HEK293T (cell line): ENCODE data around the gene AP2S1.
A peak's percentile ranks its signal among the peaks of the same experiment; 100 is the strongest.
"Not testable (repeated sequence)": the region's sequence is repeated elsewhere in the genome, so short reads cannot be mapped to it uniquely, and the experiment has no call there.

Source experiments
- CTCF ChIA-PET: fragments of 350-600 bp; formaldehyde crosslinking; extraction: SDS; loops from one replicate; lab custom pipeline; 2021; ENCODE audit warnings: antibody characterized with exemption, inconsistent platforms; lab: Yijun Ruan, JAX
- POLR2A ChIA-PET: fragments of 350-600 bp; formaldehyde crosslinking; extraction: SDS; loops from one replicate; lab custom pipeline; 2020; ENCODE audit warnings: antibody characterized with exemption, inconsistent platforms; lab: Yijun Ruan, JAX
- DNase-seq: peaks from one replicate; pipeline ENCODE4 v3.0.0; 2012; ENCODE audit warnings: mixed read lengths; ENCODE audit errors: extremely low spot score
- ARNT ChIP-seq: fragments of 450-650 bp; IDR thresholded peaks from 2 replicates; pipeline ENCODE4 v1.6.1; 2017; ENCODE audit warnings: mild to moderate bottlenecking
- BHLHE40 ChIP-seq: fragments of 450-650 bp; IDR thresholded peaks from 2 replicates; pipeline ENCODE4 v1.6.1; 2016; ENCODE audit warnings: mild to moderate bottlenecking, moderate library complexity, borderline replicate concordance
- CTBP1 ChIP-seq: fragments of 450-650 bp; IDR thresholded peaks from 2 replicates; pipeline ENCODE4 v1.6.1; 2016; ENCODE audit warnings: borderline replicate concordance
- ELF4 ChIP-seq: fragments of 450-650 bp; IDR thresholded peaks from 2 replicates; pipeline ENCODE4 v1.6.1; 2017; ENCODE audit warnings: antibody characterized with exemption
- FOXA1 ChIP-seq: fragments of 450-650 bp; IDR thresholded peaks from 2 replicates; pipeline ENCODE4 v1.6.1; 2016; ENCODE audit warnings: mild to moderate bottlenecking
- FOXK2 ChIP-seq: fragments of 450-650 bp; IDR thresholded peaks from 2 replicates; pipeline ENCODE4 v1.6.1; 2016; ENCODE audit warnings: mild to moderate bottlenecking
- FOXM1 ChIP-seq: fragments of 450-650 bp; IDR thresholded peaks from 2 replicates; pipeline ENCODE4 v1.6.1; 2017; ENCODE audit warnings: mild to moderate bottlenecking, borderline replicate concordance
- HDGF ChIP-seq: fragments of 450-650 bp; IDR thresholded peaks from 2 replicates; pipeline ENCODE4 v1.6.1; 2017; ENCODE audit warnings: antibody characterized with exemption, borderline replicate concordance
- L3MBTL2 ChIP-seq: fragments of 450-650 bp; conservative IDR thresholded peaks from 2 replicates; pipeline ENCODE4 v1.6.1; 2016; ENCODE audit warnings: mild to moderate bottlenecking
- LEF1 ChIP-seq: fragments of 450-650 bp; IDR thresholded peaks from 2 replicates; pipeline ENCODE4 v1.6.1; 2017; ENCODE audit warnings: mild to moderate bottlenecking, borderline replicate concordance
- NFRKB ChIP-seq: fragments of 450-650 bp; IDR thresholded peaks from 2 replicates; pipeline ENCODE4 v1.6.1; 2016; ENCODE audit warnings: mild to moderate bottlenecking, moderate library complexity
- PKNOX1 ChIP-seq: fragments of 450-650 bp; IDR thresholded peaks from 2 replicates; pipeline ENCODE4 v1.6.1; 2016
- SP1 ChIP-seq: fragments of 450-650 bp; IDR thresholded peaks from 2 replicates; pipeline ENCODE4 v1.6.1; 2017
- SUZ12 ChIP-seq: fragments of 450-650 bp; IDR thresholded peaks from 2 replicates; pipeline ENCODE4 v1.6.1; 2016; ENCODE audit warnings: mild to moderate bottlenecking
- TARDBP ChIP-seq: fragments of 450-650 bp; IDR thresholded peaks from 2 replicates; pipeline ENCODE4 v1.6.1; 2016
- ZNF384 ChIP-seq: fragments of 450-650 bp; IDR thresholded peaks from 2 replicates; pipeline ENCODE4 v1.6.1; 2016

Gene AP2S1

DNA sequence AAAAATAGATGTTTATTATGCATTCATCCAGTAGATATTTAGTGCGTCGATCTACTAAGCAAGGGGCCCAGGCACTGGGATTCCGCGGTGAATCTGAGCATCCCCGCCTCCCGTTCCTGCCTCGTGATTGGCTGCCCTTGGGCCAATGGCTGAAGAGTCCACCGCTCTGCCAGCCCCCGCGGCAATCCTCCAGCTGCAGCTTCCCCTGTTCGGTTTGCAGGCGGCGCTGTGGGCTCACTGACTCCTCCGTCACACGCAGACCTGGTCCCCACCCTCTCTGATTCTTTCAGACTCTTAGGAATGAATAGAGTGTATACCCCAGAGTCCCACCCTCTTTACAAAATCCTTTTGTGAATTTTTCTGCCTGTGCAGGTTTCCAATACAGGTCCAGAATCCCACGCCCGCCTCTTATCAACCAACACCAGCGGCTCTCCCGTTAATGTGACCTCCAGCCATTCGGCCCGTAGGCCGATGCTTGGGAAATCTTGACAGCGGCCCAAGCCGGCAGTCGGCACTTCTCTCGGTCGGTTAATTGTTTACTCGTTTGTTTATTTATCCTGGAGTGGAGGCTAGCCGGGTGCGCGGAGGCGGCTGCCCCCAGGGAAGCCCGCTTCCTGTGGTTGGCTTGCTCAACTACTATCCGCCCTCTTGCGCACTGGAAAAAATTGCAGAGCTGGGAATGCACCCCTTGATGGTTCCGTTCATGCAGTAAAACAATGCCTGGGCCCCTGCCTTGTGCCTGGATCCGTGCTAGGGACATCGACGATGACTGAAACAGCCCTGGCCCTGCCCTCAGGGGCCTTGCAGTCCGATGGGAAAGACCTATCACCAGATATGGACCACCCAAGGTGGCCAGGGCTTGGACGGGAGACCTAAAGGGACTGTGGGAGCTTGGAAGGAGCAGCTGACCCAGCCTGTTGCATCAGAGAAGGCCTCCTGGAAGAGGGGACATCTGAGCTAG, 5.7 kb upstream of the AP2S1 start:
- POLR2A ChIA-PET = interaction anchor here (1.0 to 1.2 kb wide), 2 partner anchors 71 to 134 kb away, joined by 3 to 6 read pairs; no protein-coding TSS in a partner anchor
- CTCF ChIA-PET = interaction anchor here (0.6 to 0.8 kb wide), 3 partner anchors 60 to 134 kb away, joined by 3 to 8 read pairs (median 4); no protein-coding TSS in a partner anchor
- peak; percentile 83 for DNase-seq
- TF ChIP-seq L3MBTL2 = peak; percentile 50; the same call in 1 of the 2 replicates
- peak; percentile 21; the same call in 1 of the 2 replicates for TF ChIP-seq PKNOX1
- no peak for TF ChIP-seq ZNF384
- peak; percentile 3; the same call in 1 of the 2 replicates for TF ChIP-seq ARNT
- no peak for TF ChIP-seq NFRKB
- no peak for TF ChIP-seq ELF4

- POLR2A ChIA-PET = interaction anchor here (1.0 kb wide), 1 partner anchor 66 kb away, joined by 4 read pairs; the partner anchor contains the start of gene SLC1A5
- DNase-seq, CTCF ChIA-PET: not testable (repeated sequence)
Measured at GRCh38 chr19:46854698-46855097, 4.1 kb upstream of the AP2S1 start.

- TF ChIP-seq FOXM1 (no peak), SP1 (no peak), FOXK2 (no peak), TARDBP (no peak), ARNT (no peak), SUZ12 (no peak), L3MBTL2 (no peak), LEF1 (no peak), FOXA1 (no peak), NFRKB (no peak), CTBP1 (no peak), BHLHE40 (no peak), ELF4 (no peak), HDGF (no peak), ZNF384 (no peak), PKNOX1 (no peak)
- no peak for DNase-seq
- ChIA-PET POLR2A (interaction anchor here (0.8 kb wide), 1 partner anchor 64 kb away, joined by 4 read pairs; the partner anchor contains the start of gene SLC1A5), CTCF (interaction anchor here (1.0 kb wide), 1 partner anchor 138 kb away, joined by 5 read pairs; no protein-coding TSS in a partner anchor)
Measured at GRCh38 chr19:46852830-46853229, 2.2 kb upstream of the AP2S1 start.

- POLR2A ChIA-PET = interaction anchor here (1.4 kb wide), 1 partner anchor 12 kb away, joined by 4 read pairs; no protein-coding TSS in a partner anchor
- TF ChIP-seq CTBP1 (no peak), PKNOX1 (no peak), SP1 (no peak), TARDBP (no peak), SUZ12 (no peak), FOXK2 (no peak), BHLHE40 (no peak)
- no peak for DNase-seq
- CTCF ChIA-PET = no interaction called here
Measured at GRCh38 chr19:46849610-46850009, 1.0 kb downstream of the AP2S1 start.

DNA sequence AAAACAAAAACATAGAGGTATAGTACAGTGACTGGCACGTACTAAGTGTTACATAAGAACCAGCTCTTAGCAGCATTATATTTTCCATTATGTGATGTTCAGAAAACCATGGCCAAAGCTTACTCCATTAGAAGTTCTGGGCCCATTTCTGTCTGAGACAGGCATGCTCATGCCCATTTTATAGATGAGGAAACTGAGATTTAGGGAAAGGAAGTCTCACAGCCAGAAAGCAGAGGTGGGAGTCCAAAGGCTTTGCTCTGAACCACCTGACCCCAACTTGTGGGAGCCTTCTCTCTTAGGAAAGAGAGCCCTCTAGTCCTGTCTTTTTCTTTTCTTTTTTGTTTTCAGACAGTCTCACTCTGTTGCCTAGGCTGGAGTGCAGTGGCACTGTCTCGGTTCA, 2.3 kb downstream of the AP2S1 start:
- ChIA-PET CTCF (no interaction called here), POLR2A (no interaction called here)
- TF ChIP-seq BHLHE40 (no peak), ARNT (no peak), CTBP1 (no peak)
- DNase-seq = no peak

DNA sequence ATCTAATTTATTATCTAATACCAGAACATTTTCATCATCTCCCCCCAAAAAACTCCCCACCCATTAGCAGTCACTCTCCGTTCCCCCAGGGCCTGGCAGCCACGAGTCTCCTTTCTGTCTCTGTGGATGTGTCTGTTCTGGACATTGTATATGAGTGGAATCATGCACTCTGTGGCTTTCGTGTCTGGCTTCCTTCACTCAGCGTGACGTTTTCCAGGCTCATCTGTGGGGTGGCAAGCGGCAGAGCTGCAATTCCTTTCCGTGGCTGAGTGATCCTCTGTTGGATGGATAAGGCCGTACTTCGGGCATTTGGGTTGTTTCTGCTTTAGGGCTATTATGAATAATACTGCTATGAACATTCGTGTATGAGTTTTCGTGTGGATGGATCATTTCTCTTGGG, 3.1 kb downstream of the AP2S1 start:
- TF ChIP-seq CTBP1 = no peak
- no peak for TF ChIP-seq FOXK2
- TF ChIP-seq TARDBP = no peak
- TF ChIP-seq L3MBTL2 = no peak
- no peak for TF ChIP-seq SUZ12
- TF ChIP-seq SP1 = no peak
- TF ChIP-seq ELF4 = no peak
- no peak for TF ChIP-seq PKNOX1
- TF ChIP-seq ZNF384 = no peak
- no peak for TF ChIP-seq BHLHE40
- no peak for TF ChIP-seq NFRKB
- ChIA-PET POLR2A (no interaction called here), CTCF (no interaction called here)
- DNase-seq = no peak
